ENCODE measurements around the gene MCU.

MCU gene

GRCh38 chr10:72846238-72846637 lies 154.3 kb downstream of the MCU start:
- TF ChIP-seq CTCF (IDR thresholded peaks at IDR 0.05), result no peak

- no peak for TF ChIP-seq CTCF (IDR thresholded peaks at IDR 0.05)
Observed at GRCh38 chr10:72847681-72848080, 155.7 kb downstream of the MCU start.

- TF ChIP-seq CTCF (IDR thresholded peaks at IDR 0.05), result no peak
Observed at GRCh38 chr10:72850861-72851260, 158.9 kb downstream of the MCU start.

- no peak for TF ChIP-seq CTCF (IDR thresholded peaks at IDR 0.05)
Observed at GRCh38 chr10:72851509-72851908, 159.6 kb downstream of the MCU start.

- TF ChIP-seq CTCF (IDR thresholded peaks at IDR 0.05), result no peak
Observed at GRCh38 chr10:72852508-72852907, 160.6 kb downstream of the MCU start.

- no peak for TF ChIP-seq CTCF (IDR thresholded peaks at IDR 0.05)
Observed at GRCh38 chr10:72855129-72855528, 163.2 kb downstream of the MCU start.

GRCh38 chr10:72855790-72856189 lies 163.8 kb downstream of the MCU start:
- no peak for TF ChIP-seq CTCF (IDR thresholded peaks at IDR 0.05)

GRCh38 chr10:72858067-72858466 lies 166.1 kb downstream of the MCU start:
- TF ChIP-seq CTCF (IDR thresholded peaks at IDR 0.05), result no peak
